Activated CD4-positive, alpha-beta T cell treated with anti-CD3 and anti-CD28 coated beads, Interleukin-2, amount 10 ng/mL, durations not matched to agents 24 days and 14 days (primary cell): Measurements from ENCODE around the gene JMJD7. TPM values are rescaled to one million over a fixed set of nuclear protein-coding genes. Genes with fewer than 3 reads are reported as not detected.
A peak's percentile ranks its signal among the peaks of the same experiment; 100 is the strongest.

Experiments used
- DNase-seq: peaks from one replicate; pipeline ENCODE4 v3.0.0; 2022
- H3K27ac Mint-ChIP-seq: one replicate; pipeline ENCODE4 v1.8.0; 2022; ENCODE audit warnings: mild to moderate bottlenecking, mixed read lengths
- H3K27me3 Mint-ChIP-seq: one replicate; pipeline ENCODE4 v1.8.0; 2022; ENCODE audit warnings: mixed read lengths
- H3K36me3 Mint-ChIP-seq: one replicate; pipeline ENCODE4 v1.8.0; 2022; ENCODE audit warnings: low read depth, mild to moderate bottlenecking, mixed read lengths
- H3K4me1 Mint-ChIP-seq: one replicate; pipeline ENCODE4 v1.8.0; 2021; ENCODE audit warnings: mixed read lengths
- H3K4me3 Mint-ChIP-seq: one replicate; pipeline ENCODE4 v1.8.0; 2022; ENCODE audit warnings: mild to moderate bottlenecking, moderate library complexity, mixed read lengths
- H3K9me3 Mint-ChIP-seq: one replicate; pipeline ENCODE4 v1.8.0; 2021; ENCODE audit warnings: mixed read lengths
- intact Hi-C: fragments of 100-400 bp; cut with micrococcal nuclease; formaldehyde crosslinking; loops from one replicate; pipeline ENCODE4 v1.15.1; 2023
- total RNA-seq: library from RNA; stranded (reverse); gene quantifications from 2 replicates; pipeline ENCODE4 v1.2.3, GENCODE V29; 2022

The JMJD7 gene
- total RNA-seq, 1 donor from 2014 or later, result 20.1 TPM

- Mint-ChIP-seq H3K27ac (peak overlapping the region; percentile 83), H3K9me3 (no peaks in the 10 kb centered on the region), H3K27me3 (no peaks in the 10 kb centered on the region), H3K4me1 (peaks cover 52% of the 10 kb centered on the region), H3K36me3 (no peaks in the 10 kb centered on the region), H3K4me3 (no peak overlapping the region)
- intact Hi-C loops, result no loop called here
- DNase-seq, result no peak
Measured at GRCh38 chr15:41792000-41792637, 35.8 kb upstream of the JMJD7 start.

GRCh38 chr15:41794081-41794480, 33.8 kb upstream of the JMJD7 start:
- no peaks in the 10 kb centered on the region for H3K27me3 Mint-ChIP-seq
- DNase-seq, result no peak
- no peaks in the 10 kb centered on the region for H3K9me3 Mint-ChIP-seq
- H3K4me1 Mint-ChIP-seq, result peaks cover 55% of the 10 kb centered on the region
- intact Hi-C loops, result no loop called here
- no peak overlapping the region for H3K4me3 Mint-ChIP-seq
- H3K27ac Mint-ChIP-seq, result no peak overlapping the region
- no peaks in the 10 kb centered on the region for H3K36me3 Mint-ChIP-seq

- Mint-ChIP-seq H3K9me3 (no peaks in the 10 kb centered on the region), H3K27me3 (no peaks in the 10 kb centered on the region), H3K27ac (no peak overlapping the region), H3K4me1 (peaks cover 34% of the 10 kb centered on the region), H3K4me3 (no peak overlapping the region), H3K36me3 (peaks cover 12% of the 10 kb centered on the region)
- no peak for DNase-seq
- intact Hi-C loops, result no loop called here
Measured at GRCh38 chr15:41795996-41796856, 31.7 kb upstream of the JMJD7 start.

- H3K36me3 Mint-ChIP-seq, result peaks cover 14% of the 10 kb centered on the region
Measured at GRCh38 chr15:41797201-41797944, 30.5 kb upstream of the JMJD7 start.

GRCh38 chr15:41798607-41799487, 29.0 kb upstream of the JMJD7 start:
- Mint-ChIP-seq H3K4me1 (peaks cover 21% of the 10 kb centered on the region), H3K36me3 (peaks cover 14% of the 10 kb centered on the region), H3K27ac (no peak overlapping the region), H3K27me3 (no peaks in the 10 kb centered on the region), H3K9me3 (no peaks in the 10 kb centered on the region), H3K4me3 (no peak overlapping the region)
- intact Hi-C loops, result no loop called here
- no peak for DNase-seq

More at GRCh38 chr15:41797201-41797944, 30.5 kb upstream of the JMJD7 start:
- Mint-ChIP-seq H3K9me3 (no peaks in the 10 kb centered on the region), H3K27ac (no peak overlapping the region), H3K4me3 (no peak overlapping the region), H3K27me3 (no peaks in the 10 kb centered on the region), H3K4me1 (peaks cover 22% of the 10 kb centered on the region)
- intact Hi-C loops, result no loop called here
- no peak for DNase-seq

- peaks cover 17% of the 10 kb centered on the region for H3K36me3 Mint-ChIP-seq
- no peaks in the 10 kb centered on the region for H3K9me3 Mint-ChIP-seq
- no peak for DNase-seq
- intact Hi-C loops, result no loop called here
- no peak overlapping the region for H3K4me3 Mint-ChIP-seq
- H3K27ac Mint-ChIP-seq, result no peak overlapping the region
- peaks cover 20% of the 10 kb centered on the region for H3K4me1 Mint-ChIP-seq
- H3K27me3 Mint-ChIP-seq, result no peaks in the 10 kb centered on the region
Measured at GRCh38 chr15:41799488-41799805, 28.4 kb upstream of the JMJD7 start.

GRCh38 chr15:41801185-41801584, 26.7 kb upstream of the JMJD7 start:
- Mint-ChIP-seq H3K27me3 (no peaks in the 10 kb centered on the region), H3K4me1 (peaks cover 17% of the 10 kb centered on the region), H3K4me3 (no peak overlapping the region), H3K36me3 (peaks cover 17% of the 10 kb centered on the region), H3K9me3 (no peaks in the 10 kb centered on the region), H3K27ac (no peak overlapping the region)
- intact Hi-C loops, result no loop called here
- no peak for DNase-seq

- Mint-ChIP-seq H3K27me3 (no peaks in the 10 kb centered on the region), H3K4me1 (peaks cover 12% of the 10 kb centered on the region), H3K36me3 (peaks cover 17% of the 10 kb centered on the region), H3K9me3 (no peaks in the 10 kb centered on the region), H3K4me3 (no peak overlapping the region), H3K27ac (no peak overlapping the region)
- no peak for DNase-seq
- intact Hi-C loops, result no loop called here
Measured at GRCh38 chr15:41801850-41802455, 25.9 kb upstream of the JMJD7 start.

GRCh38 chr15:41804361-41804760, 23.5 kb upstream of the JMJD7 start:
- peaks cover 17% of the 10 kb centered on the region for H3K36me3 Mint-ChIP-seq
- intact Hi-C loops, result no loop called here
- H3K27me3 Mint-ChIP-seq, result no peaks in the 10 kb centered on the region
- DNase-seq, result no peak
- no peak overlapping the region for H3K4me3 Mint-ChIP-seq
- H3K9me3 Mint-ChIP-seq, result no peaks in the 10 kb centered on the region
- peaks cover 5% of the 10 kb centered on the region for H3K4me1 Mint-ChIP-seq
- peak overlapping the region; percentile 55 for H3K27ac Mint-ChIP-seq

GRCh38 chr15:41804916-41805666, 22.8 kb upstream of the JMJD7 start:
- Mint-ChIP-seq H3K27me3 (no peaks in the 10 kb centered on the region), H3K27ac (peak overlapping the region; percentile 55), H3K4me3 (no peak overlapping the region), H3K9me3 (no peaks in the 10 kb centered on the region), H3K4me1 (peaks cover 9% of the 10 kb centered on the region), H3K36me3 (peaks cover 15% of the 10 kb centered on the region)
- no peak for DNase-seq
- intact Hi-C loops, result no loop called here

- DNase-seq, result no peak
- H3K27me3 Mint-ChIP-seq, result no peaks in the 10 kb centered on the region
- H3K4me1 Mint-ChIP-seq, result peaks cover 11% of the 10 kb centered on the region
- H3K9me3 Mint-ChIP-seq, result no peaks in the 10 kb centered on the region
- H3K27ac Mint-ChIP-seq, result no peak overlapping the region
- intact Hi-C loops, result no loop called here
- H3K36me3 Mint-ChIP-seq, result peaks cover 10% of the 10 kb centered on the region
- H3K4me3 Mint-ChIP-seq, result no peak overlapping the region
Measured at GRCh38 chr15:41805711-41806110, 22.2 kb upstream of the JMJD7 start.

- intact Hi-C loops, result no loop called here
Measured at GRCh38 chr15:41806291-41807181, 21.4 kb upstream of the JMJD7 start.

More at GRCh38 chr15:41806291-41807181, 21.4 kb upstream of the JMJD7 start:
- peaks cover 20% of the 10 kb centered on the region for H3K4me1 Mint-ChIP-seq
- H3K27me3 Mint-ChIP-seq, result no peaks in the 10 kb centered on the region
- no peak overlapping the region for H3K27ac Mint-ChIP-seq
- DNase-seq, result no peak
- H3K9me3 Mint-ChIP-seq, result no peaks in the 10 kb centered on the region
- peaks cover 3% of the 10 kb centered on the region for H3K36me3 Mint-ChIP-seq
- H3K4me3 Mint-ChIP-seq, result no peak overlapping the region
